ENCODE data around the gene GPR21.

The GPR21 gene

DNA sequence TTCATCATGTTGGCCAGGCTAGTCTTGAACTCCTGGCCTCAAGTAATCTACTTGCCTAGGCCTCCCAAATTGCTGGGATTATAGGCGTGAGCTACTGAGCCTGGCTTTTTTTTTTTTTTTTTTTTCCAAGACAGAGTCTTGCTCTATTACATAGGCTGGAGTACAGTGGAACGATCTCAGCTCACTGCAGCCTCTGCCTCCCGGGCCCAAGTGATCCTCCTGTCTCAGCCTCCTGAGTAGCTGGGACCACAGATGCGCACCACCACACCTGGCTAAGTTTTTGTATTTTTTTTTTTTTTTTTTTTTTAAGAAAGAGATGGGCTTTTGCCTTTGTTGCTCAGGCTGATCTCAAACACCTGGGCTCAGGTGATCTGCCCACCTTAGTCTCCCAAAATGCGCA is 26.2 kb upstream of the GPR21 start:
- H3K4me3 ChIP-seq (ENCODE audit: low read depth in 1 of 2, low read length in 2 of 2) = no peak overlapping the region
- no peaks in the 10 kb centered on the region for H3K27me3 ChIP-seq (ENCODE audit: low read depth, low read length)
- peaks cover 0 to 6% of the 10 kb centered on the region in 2 donors for H3K4me1 ChIP-seq (ENCODE audit: control insufficient read depth in 1 of 2, insufficient read depth in 2 of 2, low read length in 2 of 2)
- H3K27ac ChIP-seq (ENCODE audit: low read length) = no peak overlapping the region
- H3K36me3 ChIP-seq (ENCODE audit: control insufficient read depth in 1 of 2, insufficient read depth in 2 of 2, low read length in 2 of 2) = peaks cover 4 to 10% of the 10 kb centered on the region in 2 donors
- no peaks in the 10 kb centered on the region for H3K9me3 ChIP-seq (ENCODE audit: control insufficient read depth in 1 of 2, low read length in 2 of 2)

DNA sequence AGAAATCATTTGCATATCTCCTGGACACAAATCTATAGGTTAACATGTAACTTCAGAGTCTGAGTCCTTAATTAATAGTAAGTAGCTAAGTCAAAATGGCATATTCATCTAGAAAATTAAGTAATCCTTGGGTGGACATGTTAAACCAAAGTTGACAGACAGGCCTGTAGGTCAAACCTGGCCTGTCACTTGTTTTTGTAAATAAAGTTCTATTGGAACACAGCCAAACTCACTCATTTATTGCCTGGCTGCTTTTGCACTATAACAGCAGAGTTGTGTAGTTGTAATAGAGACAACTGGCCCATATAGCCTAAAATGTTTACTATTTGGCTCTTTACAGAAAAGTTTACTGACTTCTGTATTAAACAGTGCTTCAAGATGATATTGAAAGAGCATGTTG is 24.6 kb upstream of the GPR21 start:
- H3K36me3 ChIP-seq (ENCODE audit: control insufficient read depth in 1 of 2, insufficient read depth in 2 of 2, low read length in 2 of 2) = peaks cover 4 to 10% of the 10 kb centered on the region in 2 donors
- no peaks in the 10 kb centered on the region for H3K9me3 ChIP-seq (ENCODE audit: control insufficient read depth in 1 of 2, low read length in 2 of 2)
- H3K4me1 ChIP-seq (ENCODE audit: control insufficient read depth in 1 of 2, insufficient read depth in 2 of 2, low read length in 2 of 2) = peaks cover 0 to 3% of the 10 kb centered on the region in 2 donors
- H3K27ac ChIP-seq (ENCODE audit: low read length) = no peak overlapping the region
- no peaks in the 10 kb centered on the region for H3K27me3 ChIP-seq (ENCODE audit: low read depth, low read length)
- H3K4me3 ChIP-seq (ENCODE audit: low read depth in 1 of 2, low read length in 2 of 2) = no peak overlapping the region

DNA sequence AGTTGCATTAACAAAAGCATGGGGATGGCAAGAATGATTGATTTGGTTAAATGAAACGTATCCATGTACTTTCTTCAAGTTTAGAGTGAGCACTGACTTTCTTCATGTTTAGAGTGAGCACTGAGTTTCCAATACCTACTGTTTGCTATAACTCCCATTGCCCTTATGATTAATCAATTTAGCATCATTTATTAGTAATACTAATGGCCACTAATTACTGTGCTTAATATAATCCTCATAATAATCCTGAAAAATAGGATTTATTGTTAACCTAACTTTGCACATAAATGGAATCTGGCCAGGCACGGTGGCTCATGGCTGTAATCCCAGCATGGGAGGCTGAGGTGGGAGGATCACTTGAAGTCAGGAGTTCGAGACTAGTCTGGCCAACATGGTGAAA is 22.1 kb upstream of the GPR21 start:
- H3K9me3 ChIP-seq (ENCODE audit: control insufficient read depth in 1 of 2, low read length in 2 of 2) = no peaks in the 10 kb centered on the region
- no peak overlapping the region for H3K4me3 ChIP-seq (ENCODE audit: low read depth in 1 of 2, low read length in 2 of 2)
- peaks cover 0 to 3% of the 10 kb centered on the region in 2 donors for H3K4me1 ChIP-seq (ENCODE audit: control insufficient read depth in 1 of 2, insufficient read depth in 2 of 2, low read length in 2 of 2)
- H3K27ac ChIP-seq (ENCODE audit: low read length) = no peak overlapping the region
- H3K27me3 ChIP-seq (ENCODE audit: low read depth, low read length) = no peaks in the 10 kb centered on the region
- H3K36me3 ChIP-seq (ENCODE audit: control insufficient read depth in 1 of 2, insufficient read depth in 2 of 2, low read length in 2 of 2) = peaks cover 14 to 28% of the 10 kb centered on the region in 2 donors

DNA sequence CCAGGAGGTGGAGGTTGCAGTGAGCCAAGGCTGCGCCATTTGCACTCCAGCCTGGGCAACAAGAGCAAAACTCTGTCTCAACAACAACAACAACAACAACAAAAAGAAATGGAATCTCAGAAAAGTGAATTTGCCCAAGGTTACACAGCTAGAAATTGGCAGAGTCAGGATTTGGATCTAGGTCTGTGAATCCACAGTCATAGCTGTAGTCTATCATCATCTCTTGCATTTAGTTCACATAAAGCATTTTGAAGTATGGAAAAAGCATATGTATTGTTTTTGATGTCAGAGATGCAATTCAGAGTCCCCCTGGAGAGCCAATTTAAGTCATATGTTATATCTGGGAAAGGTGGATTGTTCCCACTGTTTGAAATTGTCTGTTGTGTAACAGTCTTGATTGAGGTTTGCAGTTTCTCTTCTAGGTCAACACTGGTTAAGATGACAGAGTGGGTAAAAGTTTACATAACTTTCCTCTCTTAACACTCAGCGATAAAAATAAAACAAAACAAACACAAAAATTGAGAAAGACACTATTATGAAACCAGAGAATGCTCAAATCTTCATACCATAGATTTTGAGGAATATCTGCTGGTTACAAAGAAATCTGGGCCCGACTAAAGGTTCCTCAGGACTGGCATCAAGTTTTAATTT is 21.5 kb upstream of the GPR21 start:
- H3K27ac ChIP-seq (ENCODE audit: low read length) = no peak overlapping the region
- peaks cover 20 to 35% of the 10 kb centered on the region in 2 donors for H3K36me3 ChIP-seq (ENCODE audit: control insufficient read depth in 1 of 2, insufficient read depth in 2 of 2, low read length in 2 of 2)
- no peaks in the 10 kb centered on the region for H3K9me3 ChIP-seq (ENCODE audit: control insufficient read depth in 1 of 2, low read length in 2 of 2)
- no peaks in the 10 kb centered on the region for H3K27me3 ChIP-seq (ENCODE audit: low read depth, low read length)
- peaks cover 0 to 3% of the 10 kb centered on the region in 2 donors for H3K4me1 ChIP-seq (ENCODE audit: control insufficient read depth in 1 of 2, insufficient read depth in 2 of 2, low read length in 2 of 2)
- H3K4me3 ChIP-seq (ENCODE audit: low read depth in 1 of 2, low read length in 2 of 2) = no peak overlapping the region

DNA sequence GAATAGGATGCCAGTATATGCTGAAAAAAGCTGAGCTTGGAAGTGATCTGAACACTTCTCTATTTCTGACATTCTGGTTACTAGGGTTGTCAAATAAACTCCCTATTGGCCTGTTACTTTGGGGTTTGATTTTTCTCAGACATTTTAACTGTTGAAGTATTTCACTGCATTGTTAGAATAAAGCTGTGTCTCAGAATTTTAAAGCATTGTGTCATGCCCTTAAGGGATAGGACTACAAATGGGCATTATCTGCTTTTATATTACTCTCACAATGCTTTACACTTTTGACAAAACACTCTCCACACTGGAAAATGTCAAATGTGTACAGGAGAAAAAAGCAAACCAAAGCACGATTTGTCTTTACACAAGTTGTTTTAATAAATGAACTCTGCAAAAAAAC is 16.8 kb upstream of the GPR21 start:
- H3K27me3 ChIP-seq (ENCODE audit: low read depth, low read length) = no peaks in the 10 kb centered on the region

DNA sequence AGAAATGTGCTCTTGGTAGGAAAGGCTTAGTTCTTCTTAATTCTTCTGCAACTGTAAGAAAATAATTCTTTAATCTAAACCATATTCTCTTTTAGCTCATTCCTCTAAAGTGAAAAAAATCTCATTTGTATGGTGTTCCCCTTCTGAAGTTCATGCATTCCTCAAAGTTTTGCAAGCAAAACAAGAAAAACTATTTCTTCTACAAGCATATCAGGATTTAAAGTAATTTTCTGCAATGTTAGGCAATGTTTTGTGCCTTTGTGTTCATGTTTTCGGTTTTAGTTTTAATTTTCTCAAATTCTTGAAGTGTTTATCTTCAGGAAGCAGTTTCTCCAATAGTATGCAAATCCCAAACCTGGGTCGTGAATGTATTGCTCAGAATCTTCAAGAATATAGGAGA is 12.7 kb upstream of the GPR21 start:
- Histone ChIP-seq H3K9me3 (ENCODE audit: control insufficient read depth in 1 of 2, low read length in 2 of 2) (no peaks in the 10 kb centered on the region), H3K27me3 (ENCODE audit: low read depth, low read length) (no peaks in the 10 kb centered on the region), H3K4me1 (ENCODE audit: control insufficient read depth in 1 of 2, insufficient read depth in 2 of 2, low read length in 2 of 2) (no peaks in the 10 kb centered on the region), H3K4me3 (ENCODE audit: low read depth in 1 of 2, low read length in 2 of 2) (no peak overlapping the region), H3K27ac (ENCODE audit: low read length) (no peak overlapping the region), H3K36me3 (ENCODE audit: control insufficient read depth in 1 of 2, insufficient read depth in 2 of 2, low read length in 2 of 2) (peaks cover 35 to 48% of the 10 kb centered on the region in 2 donors)

More for the DNA sequence above, 16.8 kb upstream of the GPR21 start:
- Histone ChIP-seq H3K9me3 (ENCODE audit: control insufficient read depth in 1 of 2, low read length in 2 of 2) (no peaks in the 10 kb centered on the region), H3K27ac (ENCODE audit: low read length) (no peak overlapping the region), H3K4me1 (ENCODE audit: control insufficient read depth in 1 of 2, insufficient read depth in 2 of 2, low read length in 2 of 2) (no peaks in the 10 kb centered on the region), H3K36me3 (ENCODE audit: control insufficient read depth in 1 of 2, insufficient read depth in 2 of 2, low read length in 2 of 2) (peaks cover 30 to 52% of the 10 kb centered on the region in 2 donors), H3K4me3 (ENCODE audit: low read depth in 1 of 2, low read length in 2 of 2) (no peak overlapping the region)

DNA sequence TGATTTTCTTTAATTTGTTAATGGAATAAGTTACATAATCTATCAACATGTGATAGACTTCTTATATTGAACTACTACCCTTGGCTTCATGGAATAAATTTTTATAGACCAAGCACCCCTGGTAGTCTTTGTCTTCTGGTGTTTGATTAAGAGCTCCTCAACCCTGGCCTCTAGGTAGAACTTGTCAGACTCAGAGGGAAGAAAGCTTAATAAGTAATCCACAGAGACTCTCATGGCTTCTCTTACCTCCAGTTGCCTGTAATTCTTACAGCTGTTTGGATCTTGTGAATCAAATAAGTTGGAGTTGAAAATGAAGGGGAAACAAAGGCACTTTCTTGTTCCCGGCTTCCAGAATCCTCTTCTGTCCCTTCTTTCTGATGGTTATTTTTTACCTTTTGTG is 7.0 kb upstream of the GPR21 start:
- Histone ChIP-seq H3K9me3 (ENCODE audit: control insufficient read depth in 1 of 2, low read length in 2 of 2) (no peaks in the 10 kb centered on the region), H3K27ac (ENCODE audit: low read length) (no peak overlapping the region), H3K4me1 (ENCODE audit: control insufficient read depth in 1 of 2, insufficient read depth in 2 of 2, low read length in 2 of 2) (no peaks in the 10 kb centered on the region), H3K36me3 (ENCODE audit: control insufficient read depth in 1 of 2, insufficient read depth in 2 of 2, low read length in 2 of 2) (peaks cover 19 to 24% of the 10 kb centered on the region in 2 donors), H3K27me3 (ENCODE audit: low read depth, low read length) (no peaks in the 10 kb centered on the region), H3K4me3 (ENCODE audit: low read depth in 1 of 2, low read length in 2 of 2) (no peak overlapping the region)

DNA sequence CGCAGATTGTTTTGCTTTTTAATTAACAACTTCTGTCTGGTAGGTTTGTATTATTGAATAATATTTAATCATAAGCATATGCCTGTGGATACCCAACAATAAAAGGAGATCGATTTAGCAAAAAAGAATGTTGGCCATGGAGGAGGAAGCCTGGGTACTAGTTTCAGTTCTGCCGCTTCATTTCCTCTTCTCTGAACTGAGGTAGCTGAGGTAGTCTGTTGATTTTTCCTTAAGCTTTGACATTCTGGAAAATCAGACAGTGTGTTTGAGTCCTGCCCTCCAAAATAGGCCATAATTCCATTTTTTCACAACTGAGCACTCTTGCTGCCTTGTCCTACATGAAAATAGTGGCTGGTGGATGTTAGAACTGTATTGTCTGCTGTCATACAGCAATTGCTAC is 6.0 kb upstream of the GPR21 start:
- no peaks in the 10 kb centered on the region for H3K27me3 ChIP-seq (ENCODE audit: low read depth, low read length)
- no peaks in the 10 kb centered on the region for H3K4me1 ChIP-seq (ENCODE audit: control insufficient read depth in 1 of 2, insufficient read depth in 2 of 2, low read length in 2 of 2)
- no peaks in the 10 kb centered on the region for H3K9me3 ChIP-seq (ENCODE audit: control insufficient read depth in 1 of 2, low read length in 2 of 2)
- H3K27ac ChIP-seq (ENCODE audit: low read length) = no peak overlapping the region
- peaks cover 16 to 17% of the 10 kb centered on the region in 2 donors for H3K36me3 ChIP-seq (ENCODE audit: control insufficient read depth in 1 of 2, insufficient read depth in 2 of 2, low read length in 2 of 2)
- H3K4me3 ChIP-seq (ENCODE audit: low read depth in 1 of 2, low read length in 2 of 2) = no peak overlapping the region

DNA sequence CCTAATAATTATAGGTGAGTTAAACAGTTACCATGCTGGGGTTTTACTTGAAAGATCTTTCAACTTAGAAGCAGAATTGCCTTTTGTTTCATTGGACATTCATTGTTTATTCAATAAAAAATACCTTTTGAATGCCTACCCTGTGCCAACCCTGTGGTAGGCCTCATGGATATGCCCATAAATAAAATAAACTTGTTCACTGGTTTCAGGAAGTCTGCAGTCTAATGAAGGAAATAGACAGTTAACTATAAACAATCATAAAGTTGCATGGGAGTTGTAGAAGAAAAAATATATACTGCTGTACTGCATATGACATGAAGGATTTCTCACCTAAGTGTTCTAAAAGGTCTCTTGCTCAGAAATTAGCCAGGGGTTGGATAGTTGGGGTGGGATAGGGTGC is 5.3 kb upstream of the GPR21 start:
- no peaks in the 10 kb centered on the region for H3K4me1 ChIP-seq (ENCODE audit: control insufficient read depth in 1 of 2, insufficient read depth in 2 of 2, low read length in 2 of 2)

DNA sequence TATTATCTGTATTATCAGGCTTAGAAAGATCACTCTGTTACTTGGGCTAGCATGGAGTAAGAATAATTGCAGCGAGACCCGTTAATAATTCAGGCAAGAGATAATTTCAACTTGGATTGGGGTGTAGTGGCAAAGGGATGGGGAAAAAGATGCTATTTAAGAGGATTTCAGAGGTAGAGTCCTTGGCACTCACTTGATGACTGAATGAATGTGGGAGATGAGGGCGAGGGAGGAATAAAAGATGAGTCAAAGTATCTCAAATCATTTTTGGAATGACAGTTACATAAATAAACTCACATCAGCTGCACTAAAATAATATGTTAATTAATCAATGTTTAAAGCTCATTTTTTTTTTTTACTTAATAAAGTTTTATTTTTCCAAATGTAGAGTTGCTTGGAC is 4.5 kb upstream of the GPR21 start:
- no peak overlapping the region for H3K27ac ChIP-seq (ENCODE audit: low read length)
- H3K27me3 ChIP-seq (ENCODE audit: low read depth, low read length) = no peaks in the 10 kb centered on the region
- H3K4me3 ChIP-seq (ENCODE audit: low read depth in 1 of 2, low read length in 2 of 2) = no peak overlapping the region
- no peaks in the 10 kb centered on the region for H3K9me3 ChIP-seq (ENCODE audit: control insufficient read depth in 1 of 2, low read length in 2 of 2)
- H3K36me3 ChIP-seq (ENCODE audit: control insufficient read depth in 1 of 2, insufficient read depth in 2 of 2, low read length in 2 of 2) = peaks cover 8 to 10% of the 10 kb centered on the region in 2 donors
- H3K4me1 ChIP-seq (ENCODE audit: control insufficient read depth in 1 of 2, insufficient read depth in 2 of 2, low read length in 2 of 2) = peaks cover 0 to 8% of the 10 kb centered on the region in 2 donors

More for the DNA sequence above, 5.3 kb upstream of the GPR21 start:
- H3K9me3 ChIP-seq (ENCODE audit: control insufficient read depth in 1 of 2, low read length in 2 of 2) = no peaks in the 10 kb centered on the region
- H3K36me3 ChIP-seq (ENCODE audit: control insufficient read depth in 1 of 2, insufficient read depth in 2 of 2, low read length in 2 of 2) = peaks cover 11 to 12% of the 10 kb centered on the region in 2 donors
- no peak overlapping the region for H3K27ac ChIP-seq (ENCODE audit: low read length)
- no peaks in the 10 kb centered on the region for H3K27me3 ChIP-seq (ENCODE audit: low read depth, low read length)
- H3K4me3 ChIP-seq (ENCODE audit: low read depth in 1 of 2, low read length in 2 of 2) = no peak overlapping the region

DNA sequence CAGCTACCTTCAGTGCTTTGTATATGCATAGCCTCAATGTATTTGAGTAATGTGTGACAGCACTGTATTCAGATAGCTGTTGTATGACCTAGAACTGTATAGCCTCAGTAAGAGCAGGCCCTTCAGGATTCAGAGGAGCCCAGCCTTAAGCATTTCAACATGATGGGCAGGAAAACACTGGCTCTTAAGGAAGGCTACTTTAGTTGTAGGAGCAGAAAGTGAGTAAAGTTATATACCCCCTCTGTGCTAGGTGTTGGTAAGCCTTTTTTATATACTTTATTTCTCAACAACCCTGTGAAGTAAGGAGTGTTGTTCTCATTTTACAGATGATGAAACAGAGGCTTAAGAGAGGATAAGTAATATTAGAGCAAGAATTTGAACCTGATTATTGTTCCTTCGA is 1.5 kb upstream of the GPR21 start:
- peaks cover 6 to 10% of the 10 kb centered on the region in 2 donors for H3K36me3 ChIP-seq (ENCODE audit: control insufficient read depth in 1 of 2, insufficient read depth in 2 of 2, low read length in 2 of 2)
- H3K27me3 ChIP-seq (ENCODE audit: low read depth, low read length) = no peaks in the 10 kb centered on the region
- no peak overlapping the region for H3K4me3 ChIP-seq (ENCODE audit: low read depth in 1 of 2, low read length in 2 of 2)
- no peaks in the 10 kb centered on the region for H3K9me3 ChIP-seq (ENCODE audit: control insufficient read depth in 1 of 2, low read length in 2 of 2)
- H3K27ac ChIP-seq (ENCODE audit: low read length) = no peak overlapping the region
- peaks cover 0 to 19% of the 10 kb centered on the region in 2 donors for H3K4me1 ChIP-seq (ENCODE audit: control insufficient read depth in 1 of 2, insufficient read depth in 2 of 2, low read length in 2 of 2)
